ENCODE measurements around the gene USP10. TPM values are rescaled to one million over a fixed set of nuclear protein-coding genes. Genes with fewer than 3 reads are reported as not detected.

USP10 gene
- total and polyA plus RNA-seq, 12 donors: 17.5 to 82.9 (median 62.8) TPM

DNA sequence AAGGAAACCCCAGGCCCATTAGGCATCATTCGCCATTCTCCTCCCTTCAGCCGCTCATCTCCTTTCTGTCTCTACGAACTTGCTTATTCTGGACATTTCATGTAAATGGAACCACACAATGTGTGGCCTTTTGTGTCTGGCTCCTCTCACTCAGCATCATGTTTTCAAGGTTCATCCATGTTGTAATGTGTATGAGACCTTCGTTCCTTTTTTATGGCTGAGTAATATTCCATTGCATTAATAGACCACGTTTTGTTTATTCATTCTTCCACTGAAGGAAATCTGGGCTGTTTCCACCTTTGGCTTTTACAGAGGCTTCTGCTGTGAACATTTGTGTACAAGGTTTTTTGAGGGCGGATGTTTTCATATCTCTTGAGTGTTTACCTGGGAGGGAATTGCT, 123.2 kb downstream of the USP10 start:
- H3K4me3 ChIP-seq: peak overlapping the region in 6 of 10 donors; percentile 8 to 71 (median 66)
- ATAC-seq (no peak), DNase-seq (no peak)
- peaks cover 0 to 75% (median 30%) of the 10 kb centered on the region in 9 donors for H3K4me1 ChIP-seq
- TF ChIP-seq, protein P1, sequence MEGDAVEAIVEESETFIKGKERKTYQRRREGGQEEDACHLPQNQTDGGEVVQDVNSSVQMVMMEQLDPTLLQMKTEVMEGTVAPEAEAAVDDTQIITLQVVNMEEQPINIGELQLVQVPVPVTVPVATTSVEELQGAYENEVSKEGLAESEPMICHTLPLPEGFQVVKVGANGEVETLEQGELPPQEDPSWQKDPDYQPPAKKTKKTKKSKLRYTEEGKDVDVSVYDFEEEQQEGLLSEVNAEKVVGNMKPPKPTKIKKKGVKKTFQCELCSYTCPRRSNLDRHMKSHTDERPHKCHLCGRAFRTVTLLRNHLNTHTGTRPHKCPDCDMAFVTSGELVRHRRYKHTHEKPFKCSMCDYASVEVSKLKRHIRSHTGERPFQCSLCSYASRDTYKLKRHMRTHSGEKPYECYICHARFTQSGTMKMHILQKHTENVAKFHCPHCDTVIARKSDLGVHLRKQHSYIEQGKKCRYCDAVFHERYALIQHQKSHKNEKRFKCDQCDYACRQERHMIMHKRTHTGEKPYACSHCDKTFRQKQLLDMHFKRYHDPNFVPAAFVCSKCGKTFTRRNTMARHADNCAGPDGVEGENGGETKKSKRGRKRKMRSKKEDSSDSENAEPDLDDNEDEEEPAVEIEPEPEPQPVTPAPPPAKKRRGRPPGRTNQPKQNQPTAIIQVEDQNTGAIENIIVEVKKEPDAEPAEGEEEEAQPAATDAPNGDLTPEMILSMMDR (IDR thresholded peaks at IDR 0.05): no peak
- 94 to 95% methylated on average over 6 of the region's 6 CpGs for WGBS, 2 donors
- peaks cover 0 to 21% (median 9%) of the 10 kb centered on the region in 7 donors for H3K27me3 ChIP-seq
- peaks cover 0 to 5% (median 0%) of the 10 kb centered on the region in 9 donors for H3K36me3 ChIP-seq
- intact Hi-C loops (cut with DNase I): no loop called here
- no peaks in the 10 kb centered on the region for H3K9me3 ChIP-seq
- H3K27ac ChIP-seq: peak overlapping the region in 8 of 10 donors; percentile 11 to 89 (median 68)

DNA sequence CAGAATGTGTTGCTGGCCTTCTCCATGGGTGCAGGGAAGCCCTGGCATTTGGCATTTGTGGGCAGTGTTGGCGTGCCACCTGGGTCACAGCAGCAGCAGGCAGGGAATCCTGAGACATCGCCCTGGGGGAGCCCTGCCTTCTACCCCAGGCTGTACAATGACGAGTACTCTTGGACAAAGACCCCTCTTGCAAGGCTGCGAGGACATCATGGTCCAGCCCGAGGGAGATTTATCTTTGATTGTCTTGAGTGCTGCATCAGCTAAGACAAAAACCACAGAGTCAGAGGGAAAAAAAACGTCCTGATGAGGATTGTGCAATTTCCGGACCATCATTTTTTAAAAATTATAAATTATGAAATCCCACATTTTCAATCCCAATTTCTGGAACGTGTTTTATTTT, 123.7 kb downstream of the USP10 start:
- peak overlapping the region in 7 of 10 donors; percentile 11 to 89 (median 65) for H3K27ac ChIP-seq
- H3K27me3 ChIP-seq: peaks cover 0 to 21% (median 9%) of the 10 kb centered on the region in 7 donors
- DNase-seq (no peak), ATAC-seq (peak in 2 of 8 donors; percentile 10 to 15)
- peaks cover 0 to 78% (median 33%) of the 10 kb centered on the region in 9 donors for H3K4me1 ChIP-seq
- TF ChIP-seq, protein P1 (IDR thresholded peaks at IDR 0.05): no peak
- H3K36me3 ChIP-seq: peaks cover 0 to 10% (median 0%) of the 10 kb centered on the region in 9 donors
- no peaks in the 10 kb centered on the region for H3K9me3 ChIP-seq
- peak overlapping the region in 1 of 10 donors; percentile 71 for H3K4me3 ChIP-seq
- intact Hi-C loops (cut with DNase I): no loop called here
- WGBS, 2 donors: 71 to 77% methylated on average over 8 of the region's 8 CpGs

DNA sequence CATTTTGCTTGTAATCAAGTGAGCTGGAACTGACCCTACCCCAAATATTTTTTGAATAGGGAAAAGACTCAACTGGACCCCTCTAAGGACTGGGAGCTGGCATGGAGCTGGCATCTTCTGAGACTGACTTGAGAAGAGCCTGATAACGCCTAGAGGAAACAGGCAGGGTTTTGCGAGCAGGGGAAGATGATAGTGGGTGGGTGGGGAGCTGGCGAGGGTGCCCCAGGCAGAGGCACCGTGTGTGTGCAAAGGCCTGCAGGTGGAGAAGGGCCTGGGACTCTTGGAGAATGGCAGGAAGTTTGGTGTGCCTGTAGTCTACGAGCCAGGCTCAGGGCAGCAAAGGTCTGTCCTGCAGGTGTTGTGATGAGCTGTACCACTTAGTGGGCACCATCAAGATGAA, 124.1 kb downstream of the USP10 start:
- H3K9me3 ChIP-seq: no peaks in the 10 kb centered on the region
- 58 to 84% methylated on average over 5 of the region's 5 CpGs for WGBS, 2 donors
- peaks cover 0 to 10% (median 0%) of the 10 kb centered on the region in 9 donors for H3K36me3 ChIP-seq
- peaks cover 0 to 78% (median 34%) of the 10 kb centered on the region in 9 donors for H3K4me1 ChIP-seq
- peak overlapping the region in 4 of 10 donors; percentile 30 to 89 (median 60) for H3K27ac ChIP-seq
- ATAC-seq: no peak
- DNase-seq: no peak
- H3K4me3 ChIP-seq: no peak overlapping the region
- intact Hi-C loops (cut with DNase I): no loop called here
- TF ChIP-seq, protein P1 (IDR thresholded peaks at IDR 0.05): no peak
- peaks cover 0 to 21% (median 9%) of the 10 kb centered on the region in 7 donors for H3K27me3 ChIP-seq

DNA sequence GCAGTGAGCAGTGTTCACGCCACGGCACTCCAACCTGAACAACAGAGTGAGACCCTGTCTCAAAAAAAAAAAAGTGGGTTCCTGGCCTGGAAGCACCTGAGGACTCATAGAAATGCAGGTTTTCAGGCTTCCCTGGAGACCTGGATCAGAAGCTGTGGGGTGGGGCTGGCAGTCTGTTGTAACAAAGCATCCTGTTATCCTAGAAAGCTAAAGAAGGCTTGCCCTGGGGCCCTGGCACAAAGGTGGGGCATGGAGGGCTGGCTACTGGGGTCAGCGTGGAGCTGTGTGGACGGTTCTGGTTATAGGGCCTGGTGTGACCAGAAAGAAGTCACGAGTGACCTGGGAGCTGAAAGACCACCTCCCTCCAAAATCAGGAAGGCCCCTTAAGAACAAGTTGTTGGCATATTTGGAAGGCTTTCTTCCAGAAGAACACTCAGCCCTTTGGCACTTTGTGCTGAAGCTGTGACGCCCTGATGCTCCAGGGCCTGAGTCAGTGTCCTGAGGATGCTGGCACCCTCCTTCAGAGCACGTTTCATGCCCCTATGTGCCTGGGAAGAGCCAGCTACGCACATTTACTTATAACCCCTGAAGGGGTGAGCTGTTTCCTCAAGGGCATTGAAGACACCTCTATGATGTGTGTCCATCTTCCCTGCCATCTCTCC, 126.2 kb downstream of the USP10 start:
- DNase-seq (no peak), ATAC-seq (peak in 2 of 8 donors; percentile 3 to 11)
- Histone ChIP-seq H3K9me3 (no peaks in the 10 kb centered on the region), H3K36me3 (peaks cover 0 to 28% (median 0%) of the 10 kb centered on the region in 9 donors), H3K4me3 (no peak overlapping the region), H3K4me1 (peaks cover 0 to 68% (median 32%) of the 10 kb centered on the region in 9 donors), H3K27me3 (peaks cover 0 to 7% (median 1%) of the 10 kb centered on the region in 7 donors), H3K27ac (peak overlapping the region in 8 of 10 donors; percentile 20 to 75 (median 71))
- WGBS, 2 donors: 86 to 94% methylated on average over 8 of the region's 8 CpGs
- TF ChIP-seq, protein P1 (IDR thresholded peaks at IDR 0.05): no peak
- intact Hi-C loops (cut with DNase I): no loop called here

Data from heart right ventricle (tissue), 16 donors.